ENCODE data around the gene JAK2.
"Not testable (repeated sequence)": the region's sequence is repeated elsewhere in the genome, so short reads cannot be mapped to it uniquely, and the experiment has no call there.

The JAK2 gene

DNA sequence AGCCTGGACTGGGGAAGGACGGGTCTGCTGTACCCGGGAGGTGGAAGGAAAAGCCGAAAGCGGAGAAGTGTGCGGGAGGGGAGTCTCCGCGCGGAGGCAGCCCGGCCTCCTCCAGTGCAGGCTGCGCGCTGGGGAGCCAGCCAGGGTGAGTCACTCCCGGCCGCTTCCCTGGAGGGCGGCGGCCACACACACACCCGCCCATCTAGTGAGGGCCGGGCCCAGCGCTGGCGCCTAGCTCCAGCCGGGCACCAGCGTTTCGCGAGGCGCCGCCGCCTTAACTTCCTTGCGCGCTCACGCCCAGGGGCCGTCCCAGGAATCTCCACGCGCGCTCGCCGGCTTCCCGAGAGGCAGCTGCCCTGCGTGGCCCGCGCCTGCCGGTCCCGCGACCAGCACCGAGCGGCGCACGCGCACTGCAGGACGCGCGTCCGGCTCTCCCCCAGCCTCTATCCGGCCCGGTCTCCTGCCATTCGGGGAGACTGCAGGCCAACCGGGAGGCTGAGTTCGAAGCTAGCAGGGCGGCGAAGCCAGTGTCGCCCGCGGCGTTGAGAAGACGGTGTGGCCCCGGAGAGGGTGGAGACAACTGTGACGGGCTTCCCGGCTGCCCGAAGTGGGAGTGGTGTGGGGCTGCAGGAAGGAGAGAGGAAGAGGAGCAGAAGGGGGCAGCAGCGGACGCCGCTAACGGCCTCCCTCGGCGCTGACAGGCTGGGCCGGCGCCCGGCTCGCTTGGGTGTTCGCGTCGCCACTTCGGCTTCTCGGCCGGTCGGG, at the start of gene JAK2:
Gene JAK2, plus strand, starts transcription at position 652 of the 765 bp plus-strand sequence. CDS start 36,716 bp downstream, outside the sequence.
- peak; percentile 87 for DNase-seq (ENCODE audit: low read depth)

DNA sequence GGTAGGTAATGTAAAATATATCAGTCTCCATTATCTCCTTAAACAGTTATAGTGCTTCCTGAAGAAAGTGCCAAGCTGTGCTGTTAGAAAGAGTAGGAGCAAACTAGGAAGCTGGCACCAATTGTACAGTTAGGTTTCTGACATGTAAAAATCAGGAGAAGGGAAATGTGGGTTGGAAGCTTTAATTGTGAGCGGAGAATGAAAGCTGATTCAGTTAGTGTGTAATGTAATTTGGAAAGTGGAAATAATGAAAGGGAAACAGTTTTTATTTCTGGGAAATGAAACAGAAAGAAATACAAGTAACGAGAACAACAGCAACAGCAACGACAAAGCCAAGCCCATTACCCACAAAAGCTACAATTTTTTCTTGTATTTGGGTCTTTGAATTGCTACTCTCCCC, 48.8 kb upstream of the JAK2 start:
- no peak for DNase-seq (ENCODE audit: low read depth)

DNA sequence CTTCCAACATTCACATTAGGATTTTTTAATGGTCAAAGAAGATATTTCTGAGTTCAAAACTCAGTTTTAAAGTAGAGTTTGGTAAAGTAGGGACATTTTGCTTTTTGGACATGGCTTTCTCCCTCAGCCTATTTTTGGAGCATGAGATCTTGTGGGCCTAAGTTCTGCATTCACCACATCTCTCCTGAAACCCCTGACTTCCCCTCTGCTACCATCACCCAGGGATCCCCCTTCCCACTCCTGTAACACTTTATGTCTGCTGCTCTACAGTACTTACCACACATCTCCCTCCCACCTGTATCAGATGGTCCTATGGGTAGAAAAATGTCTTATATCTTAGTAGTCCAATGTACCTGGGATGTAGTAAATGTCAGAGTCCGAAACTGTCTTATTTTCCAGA, 48.2 kb upstream of the JAK2 start:
- no peak for DNase-seq (ENCODE audit: low read depth)

DNA sequence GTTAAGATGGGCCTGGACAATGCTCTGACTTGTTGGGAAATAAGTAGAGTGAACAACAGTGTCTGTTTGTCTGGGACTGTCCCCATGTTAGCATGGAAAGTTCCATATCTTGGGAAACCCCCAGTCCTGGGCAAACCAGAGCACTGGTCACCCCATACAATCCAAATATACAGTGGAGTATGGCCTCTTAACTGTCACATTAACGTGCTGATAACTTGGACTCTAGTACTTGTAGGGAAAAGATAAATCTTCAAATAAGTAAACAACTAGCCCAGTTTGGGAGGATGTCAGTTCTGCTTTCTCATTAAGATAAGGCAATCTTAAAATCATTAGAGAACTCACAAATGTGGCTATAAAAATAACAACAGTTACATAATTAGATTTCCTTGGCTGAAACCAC, 47.6 kb upstream of the JAK2 start:
- DNase-seq (ENCODE audit: low read depth) = no peak

DNA sequence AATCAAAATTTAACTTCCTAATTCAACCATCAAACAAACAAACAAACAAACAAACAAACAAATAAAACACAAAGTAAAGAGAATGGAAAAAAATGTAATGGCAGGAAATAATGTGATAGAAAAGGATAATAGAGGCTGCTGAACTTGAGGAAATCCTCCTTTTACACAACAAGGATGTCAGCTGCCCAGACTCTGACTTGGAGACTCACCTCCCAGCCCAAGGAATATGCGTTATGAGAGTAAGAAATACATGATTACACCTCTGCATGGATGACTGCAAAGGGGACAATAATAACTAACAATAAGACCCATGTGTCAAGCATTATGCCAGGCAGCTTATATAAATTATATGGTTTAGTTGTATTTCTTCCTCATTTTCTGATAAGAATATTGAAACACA, 46.6 kb upstream of the JAK2 start:
- no peak for DNase-seq (ENCODE audit: low read depth)

DNA sequence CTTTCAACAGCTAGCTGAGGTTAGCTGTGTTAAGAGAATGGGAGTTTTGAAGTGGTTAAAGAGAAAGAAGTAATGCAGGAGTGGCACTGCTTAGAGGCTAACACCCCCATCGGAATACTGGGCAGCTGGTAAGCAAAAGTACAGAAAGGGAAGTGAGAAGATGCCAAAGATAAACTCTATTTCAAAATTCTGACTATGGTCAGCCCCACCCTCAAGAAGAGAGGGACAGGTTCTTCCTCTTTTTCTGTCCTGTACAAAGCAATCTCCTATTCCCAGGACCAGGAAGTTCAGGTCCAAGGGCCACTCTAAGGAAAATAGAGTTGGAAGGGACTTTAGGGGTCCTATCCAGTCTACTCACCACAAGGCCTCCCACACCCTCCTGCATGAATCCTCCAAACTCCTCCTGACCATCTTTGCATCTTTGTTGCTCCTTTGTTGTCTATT, 45.9 kb upstream of the JAK2 start:
- no peak for DNase-seq (ENCODE audit: low read depth)

DNA sequence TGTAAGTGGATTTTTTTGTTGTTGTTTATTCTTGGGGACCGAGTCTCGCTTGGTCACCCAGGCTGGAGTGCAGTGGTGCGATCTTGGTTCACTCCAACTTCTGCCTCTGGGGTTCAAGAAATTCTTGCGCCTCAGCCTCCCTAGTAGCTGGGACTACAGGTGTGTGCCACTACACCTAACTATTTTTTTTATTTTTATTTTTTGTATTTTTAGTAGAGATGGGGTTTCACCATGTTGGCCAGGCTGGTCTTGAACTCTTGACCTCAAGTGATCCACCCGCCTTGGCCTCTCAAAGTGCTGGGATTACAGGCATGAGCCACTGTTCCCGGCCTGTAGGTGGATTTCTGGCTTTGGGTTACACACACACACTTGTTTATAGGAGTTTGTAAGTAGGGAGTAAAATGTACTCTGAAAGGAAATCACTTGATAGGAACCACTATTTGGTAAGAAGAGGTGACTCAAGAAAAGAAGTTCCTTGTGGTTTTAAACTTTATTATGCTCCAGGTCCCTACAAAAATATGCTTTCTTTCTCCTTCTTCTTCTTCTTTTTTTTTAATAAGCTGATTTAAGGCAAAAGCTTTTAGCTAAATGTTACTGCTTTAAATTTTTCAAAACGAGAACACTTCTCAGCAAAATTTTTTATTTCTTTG, 42.9 kb upstream of the JAK2 start:
- DNase-seq (ENCODE audit: low read depth) = not testable (repeated sequence)

DNA sequence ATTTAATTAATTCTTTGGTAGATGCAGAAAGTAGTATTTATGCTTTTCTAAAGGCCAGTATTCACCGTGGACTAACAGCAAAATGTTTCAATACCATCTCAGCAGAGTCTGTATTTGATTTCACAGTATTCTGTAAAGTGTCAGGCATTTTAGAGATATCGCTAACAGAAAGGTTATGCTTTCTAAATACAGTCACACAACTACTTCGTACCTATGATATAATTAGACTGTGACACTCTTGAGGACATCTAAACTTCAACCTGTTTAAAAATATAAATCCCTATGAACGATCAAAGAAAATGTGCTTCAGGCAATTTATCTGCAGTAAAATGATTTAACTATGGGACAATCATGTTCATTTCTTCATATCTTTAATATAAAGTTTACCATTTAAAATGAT, 41.7 kb upstream of the JAK2 start:
- DNase-seq (ENCODE audit: low read depth) = no peak

DNA sequence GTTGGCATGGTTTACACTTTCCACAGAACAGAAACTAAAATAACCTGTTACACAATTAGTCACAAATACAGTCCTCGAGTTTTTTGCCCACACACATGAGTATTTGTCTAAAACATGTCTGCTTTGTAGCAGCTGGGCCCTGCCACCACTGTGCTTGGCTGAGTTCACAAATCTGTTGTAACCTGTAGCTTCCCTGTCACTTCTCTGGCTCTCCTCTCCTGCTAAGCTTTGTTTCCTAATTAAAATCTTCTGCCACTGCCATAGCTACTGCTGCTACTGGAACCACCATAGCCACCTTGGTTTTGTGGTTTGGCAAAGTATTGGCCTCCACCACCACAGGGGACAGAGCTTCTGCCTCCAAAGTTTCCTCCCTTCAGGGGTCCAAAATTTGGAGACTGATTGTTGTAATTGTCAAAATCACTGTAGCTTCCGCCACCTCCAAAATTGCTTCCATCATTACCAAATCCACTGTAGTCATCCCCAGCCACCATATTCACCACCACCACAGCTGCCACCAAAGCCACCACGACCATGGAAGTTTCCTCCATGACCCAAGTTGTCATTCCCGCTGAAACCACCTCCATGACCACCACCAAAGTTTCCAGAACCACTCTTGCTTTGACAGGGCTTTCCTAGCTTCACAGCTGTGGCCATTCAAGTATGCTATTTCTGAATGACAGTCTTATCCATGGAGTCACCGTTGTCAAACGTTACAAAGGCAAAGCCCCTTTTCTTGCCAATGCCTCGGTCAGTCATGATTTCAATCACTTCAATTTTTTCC, 40.5 kb upstream of the JAK2 start:
- DNase-seq (ENCODE audit: low read depth) = not testable (repeated sequence)

DNA sequence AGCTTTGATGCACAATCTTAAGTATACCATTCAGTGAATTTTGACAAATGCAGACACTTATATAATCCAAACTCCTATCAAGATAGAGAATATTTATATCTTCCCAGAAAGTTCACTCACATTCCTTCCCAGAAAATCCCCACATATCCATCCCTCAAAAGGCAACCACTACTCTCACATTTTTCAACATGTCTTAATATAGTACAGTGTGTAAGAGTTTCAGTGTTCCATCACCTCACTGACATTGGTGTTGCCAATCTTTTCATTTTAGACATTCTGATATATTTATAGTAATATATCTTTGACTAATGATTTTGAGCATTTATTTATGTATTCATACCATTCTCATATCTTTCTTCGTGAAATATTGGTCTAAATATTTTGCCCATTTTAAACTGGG, 38.1 kb upstream of the JAK2 start:
- DNase-seq (ENCODE audit: low read depth) = no peak

DNA sequence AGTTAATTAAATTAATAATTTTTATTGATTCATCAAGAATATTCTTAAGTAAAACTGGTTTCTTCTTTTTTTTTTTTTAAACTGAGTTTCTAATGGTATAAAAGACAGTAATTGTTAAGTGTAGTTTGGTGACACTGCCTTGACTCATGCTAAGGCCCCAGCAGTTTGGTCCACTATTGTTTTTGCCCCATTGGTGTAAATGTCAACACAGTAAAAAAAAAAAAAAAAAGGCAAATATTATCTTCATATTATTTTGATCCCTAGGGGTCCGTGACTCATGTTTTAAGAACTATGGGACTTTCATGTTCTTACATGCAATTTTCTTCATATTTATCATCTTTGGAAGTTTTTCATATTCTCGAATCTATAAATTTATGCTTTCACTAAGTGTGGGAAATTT, 29.2 kb upstream of the JAK2 start:
- DNase-seq (ENCODE audit: low read depth) = peak; percentile 48

DNA sequence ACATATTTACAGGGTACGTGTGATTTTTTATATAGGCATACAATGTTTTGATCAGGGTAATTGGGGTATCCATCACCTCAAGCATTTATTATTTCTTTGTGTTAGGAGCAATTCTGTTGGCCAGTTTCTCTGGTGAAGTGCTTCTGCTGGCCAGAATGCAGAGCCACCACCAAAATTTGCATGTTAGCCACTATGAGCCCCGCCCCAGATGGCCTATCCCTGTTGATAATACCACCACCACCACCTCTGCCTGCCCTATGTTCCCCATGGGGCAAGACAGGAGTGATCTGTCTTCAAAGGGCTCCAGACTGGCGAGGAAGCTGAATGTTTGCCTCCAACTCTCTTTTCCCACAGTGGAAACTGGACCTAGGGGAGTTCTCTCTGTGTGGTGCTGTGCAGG, 26.0 kb upstream of the JAK2 start:
- DNase-seq (ENCODE audit: low read depth) = no peak

DNA sequence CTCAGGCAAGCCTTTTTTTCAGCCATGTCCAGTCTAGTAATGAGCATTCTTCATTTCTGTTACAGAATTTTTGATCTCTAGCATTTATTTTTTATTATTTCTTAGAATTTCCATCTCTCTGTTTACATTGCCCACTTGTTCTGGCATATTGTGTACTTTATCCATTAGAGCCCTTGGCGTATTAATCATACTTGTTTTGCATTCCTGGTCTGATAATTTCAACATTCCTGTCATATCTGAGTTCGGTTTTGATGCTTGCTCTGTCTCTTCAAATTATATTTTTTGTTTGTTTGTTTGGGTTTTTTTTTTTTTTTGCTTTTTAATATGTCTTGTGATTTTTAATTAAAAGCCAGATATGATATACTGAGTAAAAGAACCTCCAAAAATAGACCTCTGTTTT, 23.0 kb upstream of the JAK2 start:
- DNase-seq (ENCODE audit: low read depth) = no peak

DNA sequence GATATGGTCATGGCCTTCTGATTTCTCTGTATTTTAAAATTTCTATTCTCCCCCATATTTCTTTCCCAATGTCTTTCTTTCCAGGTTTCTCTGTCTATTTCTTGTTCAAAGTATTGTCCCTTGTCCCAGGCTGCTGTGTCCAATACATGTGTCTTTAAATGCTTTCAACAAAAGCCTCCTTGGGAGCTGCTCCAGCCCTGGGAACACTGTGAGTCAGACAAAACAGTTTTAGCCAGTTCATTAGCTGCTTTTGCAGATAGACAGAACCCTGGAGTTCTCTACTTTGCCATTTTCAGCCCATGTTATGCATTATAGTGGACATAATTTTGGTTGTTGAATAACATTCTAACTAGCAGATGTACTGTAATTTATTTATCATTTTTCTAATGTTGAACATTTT, 20.5 kb upstream of the JAK2 start:
- no peak for DNase-seq (ENCODE audit: low read depth)

DNA sequence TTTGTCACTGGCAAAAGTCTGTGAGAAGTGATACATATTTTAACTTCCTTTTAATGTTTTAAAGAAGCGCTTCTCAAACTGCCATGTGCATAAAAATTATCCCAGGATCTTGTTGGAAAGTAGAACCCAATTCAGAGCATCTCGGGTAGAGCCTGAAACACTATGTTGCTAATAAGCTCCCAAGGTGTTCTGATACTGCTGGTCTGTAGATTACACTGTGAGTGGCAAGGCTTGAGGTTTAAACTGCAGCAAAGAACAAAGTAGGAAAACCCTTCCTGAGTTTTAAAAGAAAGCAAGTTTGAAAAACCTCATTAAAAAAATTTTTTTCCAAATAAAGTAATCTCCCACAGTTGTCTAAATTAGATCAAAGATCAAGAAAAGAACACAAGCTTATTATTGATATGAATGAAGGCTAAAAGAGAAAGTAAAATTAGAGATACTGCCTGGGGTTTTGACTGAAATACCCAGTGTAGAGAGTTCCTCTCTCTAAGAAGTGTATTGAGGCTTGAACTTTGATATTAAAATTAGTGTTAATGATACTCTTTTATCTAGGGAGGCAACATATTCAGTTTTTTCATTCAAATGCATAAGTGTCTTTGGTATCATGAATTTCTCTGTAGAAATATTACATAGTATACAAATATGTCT, 19.8 kb upstream of the JAK2 start:
- no peak for DNase-seq (ENCODE audit: low read depth)

DNA sequence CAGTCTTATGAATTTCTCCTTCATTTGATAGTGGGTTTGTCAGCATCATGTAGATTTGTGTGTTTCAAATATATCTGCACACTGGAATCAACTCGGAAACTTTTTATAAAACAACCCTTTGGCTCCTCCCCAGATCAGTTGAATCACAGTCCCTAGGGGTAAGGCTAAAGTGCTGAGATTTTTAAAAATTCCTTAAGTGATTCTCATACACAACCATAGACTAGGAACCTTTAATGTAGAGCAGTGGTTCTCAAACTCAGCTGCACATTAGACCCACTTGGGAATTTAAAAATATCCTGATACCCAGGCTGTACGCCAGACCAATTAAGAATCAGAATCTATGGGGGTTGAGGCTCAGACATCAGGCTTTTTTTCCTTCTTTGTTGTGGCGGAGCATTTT, 17.5 kb upstream of the JAK2 start:
- DNase-seq (ENCODE audit: low read depth) = no peak

DNA sequence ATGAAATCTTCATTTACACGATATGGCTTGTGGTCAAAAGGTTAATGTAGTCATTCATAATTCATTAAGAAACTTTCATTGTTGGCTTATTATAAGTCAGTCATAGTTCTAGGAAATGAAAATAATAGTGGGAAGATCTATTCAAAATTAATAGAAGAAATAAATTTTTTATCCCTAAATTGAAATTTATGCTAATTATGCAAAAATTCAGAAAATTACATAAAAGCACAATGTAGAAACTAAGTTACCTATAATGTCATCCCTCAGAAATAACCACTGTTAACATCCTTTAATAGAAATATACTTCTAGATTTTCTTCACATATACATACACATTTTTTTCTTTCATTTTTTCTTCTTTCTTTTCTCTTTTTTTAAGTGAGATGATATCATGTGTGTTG, 15.9 kb upstream of the JAK2 start:
- DNase-seq (ENCODE audit: low read depth) = no peak

DNA sequence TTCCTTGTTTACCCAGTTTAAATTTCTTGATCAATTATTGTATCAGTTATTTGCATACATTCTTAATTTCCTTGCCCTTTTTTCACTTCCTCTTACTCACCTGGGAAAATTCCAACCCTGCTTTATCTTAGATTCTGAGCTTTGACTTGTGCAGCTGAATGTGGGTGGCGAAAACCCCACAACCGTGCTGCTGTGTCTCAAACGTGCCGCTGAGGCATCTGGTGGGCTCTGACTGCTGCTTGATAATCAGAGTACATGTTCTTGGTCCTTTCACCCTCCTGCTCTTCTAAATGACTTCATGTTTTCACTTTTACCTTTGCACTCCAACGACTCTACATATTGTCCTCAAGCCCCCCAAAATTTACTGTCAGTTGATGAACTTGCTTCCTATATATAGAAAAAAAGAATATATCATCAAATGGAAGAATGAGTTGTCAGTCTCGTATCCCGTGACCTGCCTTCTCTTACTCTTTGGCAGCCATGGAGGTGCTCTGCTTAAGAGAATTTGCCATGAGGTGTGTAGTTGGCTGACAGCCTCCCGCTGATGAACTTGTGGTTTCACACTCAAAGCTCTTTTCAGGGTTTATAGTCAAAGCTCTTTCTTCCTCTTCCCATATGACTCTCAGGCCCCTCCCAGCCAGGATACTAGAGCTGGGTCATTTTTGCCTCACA, 14.0 kb upstream of the JAK2 start:
- DNase-seq (ENCODE audit: low read depth) = no peak

DNA sequence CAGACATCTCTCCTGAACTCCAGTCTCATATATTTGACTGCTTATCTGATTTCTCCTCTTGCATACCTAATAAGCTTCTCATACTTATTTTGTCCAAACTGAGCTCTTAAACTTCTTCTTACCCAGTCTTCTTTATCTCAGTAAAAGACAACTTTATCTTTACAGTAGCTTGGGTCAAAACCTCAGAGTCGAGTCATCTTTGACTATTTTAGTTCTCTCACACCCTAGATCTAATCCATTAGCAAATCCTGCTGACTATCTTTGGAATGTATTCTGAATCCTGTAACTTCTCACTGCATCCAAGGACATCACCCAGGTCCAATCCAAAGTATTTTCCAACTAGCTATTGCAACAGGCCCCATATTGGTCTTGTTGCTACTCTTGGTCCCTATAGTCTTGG, 11.8 kb upstream of the JAK2 start:
- DNase-seq (ENCODE audit: low read depth) = no peak

DNA sequence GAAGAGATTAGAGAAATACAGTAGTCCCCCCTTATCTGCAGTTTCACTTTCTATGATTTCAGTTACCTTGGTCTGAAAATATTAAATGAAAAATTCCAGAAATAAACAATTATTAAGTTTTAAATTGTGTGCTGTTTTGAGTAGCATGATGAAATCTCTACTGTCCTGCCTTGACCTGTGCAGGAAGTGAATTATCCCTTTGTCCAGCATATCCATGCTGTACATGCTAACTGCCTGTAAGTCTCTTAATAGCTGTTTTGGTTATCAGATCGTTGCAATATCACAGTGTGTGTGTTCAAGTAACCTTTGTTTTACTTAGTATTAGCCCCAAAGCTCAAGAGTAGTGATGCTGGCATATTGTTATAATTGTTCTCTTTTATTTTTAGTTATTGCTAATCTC, 11.2 kb upstream of the JAK2 start:
- no peak for DNase-seq (ENCODE audit: low read depth)

DNA sequence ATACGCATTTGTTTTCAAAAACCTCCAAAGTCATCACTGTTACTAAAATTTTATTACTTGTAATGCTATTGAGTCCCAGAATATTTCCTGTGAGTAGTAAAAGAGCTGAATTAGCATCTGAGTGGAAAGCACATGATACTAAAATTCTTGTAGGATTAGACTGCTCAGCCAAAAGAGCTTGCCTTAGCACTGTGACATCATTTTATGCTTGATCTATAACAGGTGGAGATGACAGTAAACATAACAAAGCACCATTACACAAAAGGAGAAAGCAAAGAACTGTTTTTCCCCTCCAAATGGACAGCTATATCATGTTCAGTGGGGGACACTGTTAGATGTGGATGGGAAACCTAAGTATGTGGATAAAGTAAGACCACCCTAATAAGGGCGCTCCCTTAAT, 5.8 kb upstream of the JAK2 start:
- DNase-seq (ENCODE audit: low read depth) = no peak

All from HS-5 (cell line).